Glomerular endothelial cell (primary cell): ENCODE results near the gene VSTM2B. TPM values are rescaled to one million over a fixed set of nuclear protein-coding genes. Genes with fewer than 3 reads are reported as not detected.
"Not testable (repeated sequence)": the region's sequence is repeated elsewhere in the genome, so short reads cannot be mapped to it uniquely, and the experiment has no call there.

ENCODE experiments used
- DNase-seq: peaks from one replicate; pipeline ENCODE4 v3.0.0-alpha.2; 2011; ENCODE audit warnings: low read depth, low spot score; ENCODE audit errors: extremely low read depth
- total RNA-seq: library from RNA; depleted of rRNA; stranded (reverse); fragments of >200 nt; gene quantifications from 2 replicates; pipeline ENCODE4 v1.2.3, GENCODE V29; 2015

VSTM2B gene
- total RNA-seq, 1 donor from 2014 or later = not detected

DNA sequence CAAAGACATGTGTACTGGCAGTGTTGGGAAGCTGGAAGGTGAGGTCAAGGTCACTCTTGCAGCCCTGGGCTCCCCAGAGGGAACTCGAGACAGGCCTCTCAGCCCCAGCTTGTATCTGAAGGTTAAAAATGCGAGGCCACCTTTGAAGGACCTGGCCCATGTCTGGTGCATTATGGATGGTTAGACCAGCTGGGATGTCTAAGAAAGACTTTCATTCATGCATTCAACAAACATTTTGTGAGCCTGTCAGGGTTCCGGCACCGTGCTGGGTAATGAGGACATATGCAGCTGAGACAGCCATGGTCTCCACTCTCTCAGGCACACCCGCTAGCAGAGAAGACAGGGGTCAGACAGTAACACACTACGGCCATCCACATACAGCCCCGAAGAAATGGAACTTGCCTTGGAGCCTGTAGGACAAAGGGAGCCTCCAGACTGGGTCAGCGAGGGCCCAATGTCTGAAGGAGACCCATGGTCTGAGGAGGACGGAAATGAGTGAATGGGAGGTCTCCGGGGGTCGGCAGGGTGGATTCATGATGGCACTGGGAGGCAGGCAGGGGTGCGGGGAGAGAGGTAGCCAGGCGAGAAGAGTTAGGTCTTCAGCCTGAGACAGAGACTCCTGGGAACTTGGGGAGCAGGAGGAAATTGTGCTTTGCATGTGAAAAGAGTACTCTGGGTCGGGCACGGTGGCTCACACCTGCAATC lies 19.0 kb downstream of the VSTM2B start:
- no peak for DNase-seq

DNA sequence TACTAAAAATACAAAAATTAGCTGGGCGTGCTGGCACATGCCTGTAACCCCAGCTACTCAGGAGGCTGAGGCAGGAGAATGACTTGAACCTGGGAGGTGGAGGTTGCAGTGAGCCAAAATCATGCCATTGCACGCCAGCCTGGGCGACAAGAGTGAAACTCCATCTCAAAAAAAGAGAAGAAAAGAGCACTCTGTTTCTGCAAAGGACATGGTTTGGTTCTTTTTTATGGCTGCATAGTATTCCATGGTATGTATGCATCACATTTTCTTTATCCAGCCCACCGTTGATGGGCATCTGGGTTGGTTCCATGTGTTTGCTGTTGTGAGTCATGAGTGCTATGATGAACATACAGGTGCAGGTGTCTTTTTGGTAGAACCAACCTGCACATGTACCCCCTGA lies 19.7 kb downstream of the VSTM2B start:
- DNase-seq = not testable (repeated sequence)

DNA sequence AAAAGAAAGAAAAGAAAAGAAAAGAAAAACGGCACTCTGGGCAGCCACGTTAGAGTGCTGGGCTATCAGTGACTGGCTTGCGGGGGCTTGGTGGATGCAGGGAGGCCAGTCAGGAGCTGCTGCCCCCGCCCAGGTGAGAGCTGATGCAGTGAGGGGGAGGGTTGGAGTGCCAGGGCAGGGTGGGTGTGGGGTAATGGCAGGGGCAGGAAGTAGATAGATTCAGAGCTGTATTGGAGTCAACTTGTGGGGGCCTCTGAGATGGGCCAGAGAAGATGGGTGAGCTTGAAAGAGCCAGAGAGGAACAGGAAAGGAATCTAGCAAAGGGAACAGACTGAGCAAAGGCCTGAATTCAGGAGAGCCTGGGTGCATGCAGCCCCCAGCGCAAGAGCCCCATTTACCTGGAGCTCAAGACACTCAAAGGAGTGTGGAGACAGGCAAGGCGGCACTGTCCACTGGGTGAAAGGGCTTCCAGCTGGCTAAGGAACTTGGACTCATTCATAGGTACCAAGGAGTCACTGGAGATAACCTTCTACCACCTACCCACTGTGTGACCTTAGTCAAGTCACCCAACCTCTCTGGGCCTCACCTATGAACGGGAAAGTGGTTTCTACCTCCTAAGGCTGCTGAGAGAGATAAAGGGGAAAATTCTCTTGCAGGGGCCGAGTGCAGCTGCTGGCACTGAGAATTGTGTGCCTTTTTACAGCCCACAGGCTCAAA lies 20.2 kb downstream of the VSTM2B start:
- no peak for DNase-seq

DNA sequence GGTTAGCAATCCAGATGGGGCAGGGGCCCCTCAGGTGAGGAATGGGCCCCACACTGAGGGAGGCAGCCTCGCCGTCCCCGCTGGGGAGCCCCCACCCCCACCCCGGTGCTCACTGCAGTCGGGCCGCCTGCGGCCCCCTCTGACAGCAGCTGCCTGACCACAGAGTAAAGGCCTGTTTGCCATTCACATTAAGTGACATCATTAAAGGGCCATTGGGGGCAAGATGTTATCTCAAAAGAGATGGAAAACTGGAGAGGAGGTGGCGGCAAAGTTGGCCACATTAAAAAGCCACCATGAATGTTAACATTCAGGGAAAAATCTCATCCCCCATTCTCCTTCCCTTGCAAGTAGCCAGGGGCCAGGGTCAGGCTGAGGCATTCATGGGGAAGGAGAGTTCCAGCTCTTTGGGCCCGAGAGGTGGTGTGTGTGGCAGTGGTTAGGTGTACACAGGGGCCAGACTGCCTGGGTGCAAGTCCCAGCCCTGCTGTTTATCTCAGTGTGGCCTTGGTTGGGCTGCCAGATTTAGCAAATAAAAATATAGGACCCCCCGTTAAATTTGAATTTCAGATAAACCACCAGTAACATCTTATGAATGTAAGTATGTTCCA lies 20.9 kb downstream of the VSTM2B start:
- no peak for DNase-seq

DNA sequence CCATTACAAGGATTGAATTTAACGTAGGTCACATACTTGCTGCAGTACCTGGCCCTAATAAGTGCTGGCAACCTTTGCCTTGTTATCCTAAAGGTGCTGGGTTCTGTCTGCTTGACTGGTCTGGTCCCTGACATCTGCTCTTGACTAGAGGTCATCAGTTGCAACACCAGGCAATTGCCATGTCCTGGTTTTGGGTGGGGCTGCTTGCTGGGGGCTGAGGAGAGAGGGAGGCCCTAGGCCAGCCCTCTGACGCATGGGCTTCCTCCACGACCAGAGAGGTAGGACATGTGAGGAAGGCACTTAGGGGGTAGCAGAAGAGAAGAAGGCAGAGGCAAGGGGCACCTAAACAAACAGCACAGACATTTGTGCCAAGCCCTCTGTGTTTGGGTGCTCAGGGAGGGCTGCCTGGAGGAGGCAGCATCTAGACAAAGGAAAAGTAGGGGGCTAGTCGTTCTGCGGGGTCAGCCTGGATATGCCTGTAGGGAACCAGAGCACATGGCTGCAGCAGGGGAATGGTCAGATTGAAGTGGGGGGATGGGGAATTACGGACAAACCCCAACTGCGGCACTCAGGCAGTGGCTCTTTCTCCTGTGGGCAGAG lies 21.7 kb downstream of the VSTM2B start:
- no peak for DNase-seq

DNA sequence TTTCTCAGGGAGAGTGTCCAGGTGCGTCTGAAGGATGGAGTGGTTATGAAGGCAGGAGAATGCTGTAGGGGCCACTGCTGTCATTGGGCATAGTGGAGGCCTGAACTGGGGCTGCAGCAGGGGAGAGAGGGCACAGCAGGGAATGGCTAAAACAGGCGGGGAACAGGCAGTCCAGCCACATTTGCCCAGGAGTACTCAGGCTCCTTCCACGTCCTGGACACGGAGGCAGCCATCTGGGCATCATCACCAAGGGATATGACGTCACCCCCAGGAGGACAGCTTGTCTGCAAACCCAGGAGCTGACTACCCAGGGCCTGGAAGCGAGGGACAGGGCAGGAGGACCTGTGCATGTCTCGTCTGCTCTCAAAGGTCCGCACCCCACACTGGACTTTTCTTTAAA lies 22.2 kb downstream of the VSTM2B start:
- DNase-seq = no peak

DNA sequence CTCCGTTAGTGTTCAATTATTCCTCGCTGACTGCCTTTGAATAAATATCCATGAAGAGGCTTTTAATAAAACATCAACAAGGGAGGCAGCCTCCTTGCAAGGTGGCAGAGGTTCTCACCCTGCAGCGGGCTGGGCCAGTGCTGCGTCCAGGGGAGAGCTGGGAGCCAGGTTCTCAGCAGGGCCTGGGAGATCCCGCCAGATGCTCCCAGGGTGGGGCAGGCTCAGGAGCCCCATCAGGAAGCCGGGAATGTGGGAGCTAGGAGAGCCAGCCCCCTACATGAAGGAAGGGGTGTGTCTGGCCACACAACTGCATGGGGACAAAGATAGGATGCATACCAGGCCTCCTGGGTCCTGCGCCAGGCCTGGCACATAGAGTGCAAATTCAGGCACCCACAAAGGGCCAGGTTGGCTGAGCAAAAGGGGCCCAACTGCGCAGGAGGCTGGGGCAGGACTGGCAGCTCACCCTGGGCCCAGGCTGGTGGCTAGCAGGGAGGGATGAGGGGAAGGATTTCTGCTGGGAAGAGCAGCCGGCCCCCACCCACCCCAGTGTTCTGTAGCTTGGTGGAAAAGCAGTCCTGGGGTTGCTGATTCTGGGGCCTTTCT lies 22.8 kb downstream of the VSTM2B start:
- no peak for DNase-seq

DNA sequence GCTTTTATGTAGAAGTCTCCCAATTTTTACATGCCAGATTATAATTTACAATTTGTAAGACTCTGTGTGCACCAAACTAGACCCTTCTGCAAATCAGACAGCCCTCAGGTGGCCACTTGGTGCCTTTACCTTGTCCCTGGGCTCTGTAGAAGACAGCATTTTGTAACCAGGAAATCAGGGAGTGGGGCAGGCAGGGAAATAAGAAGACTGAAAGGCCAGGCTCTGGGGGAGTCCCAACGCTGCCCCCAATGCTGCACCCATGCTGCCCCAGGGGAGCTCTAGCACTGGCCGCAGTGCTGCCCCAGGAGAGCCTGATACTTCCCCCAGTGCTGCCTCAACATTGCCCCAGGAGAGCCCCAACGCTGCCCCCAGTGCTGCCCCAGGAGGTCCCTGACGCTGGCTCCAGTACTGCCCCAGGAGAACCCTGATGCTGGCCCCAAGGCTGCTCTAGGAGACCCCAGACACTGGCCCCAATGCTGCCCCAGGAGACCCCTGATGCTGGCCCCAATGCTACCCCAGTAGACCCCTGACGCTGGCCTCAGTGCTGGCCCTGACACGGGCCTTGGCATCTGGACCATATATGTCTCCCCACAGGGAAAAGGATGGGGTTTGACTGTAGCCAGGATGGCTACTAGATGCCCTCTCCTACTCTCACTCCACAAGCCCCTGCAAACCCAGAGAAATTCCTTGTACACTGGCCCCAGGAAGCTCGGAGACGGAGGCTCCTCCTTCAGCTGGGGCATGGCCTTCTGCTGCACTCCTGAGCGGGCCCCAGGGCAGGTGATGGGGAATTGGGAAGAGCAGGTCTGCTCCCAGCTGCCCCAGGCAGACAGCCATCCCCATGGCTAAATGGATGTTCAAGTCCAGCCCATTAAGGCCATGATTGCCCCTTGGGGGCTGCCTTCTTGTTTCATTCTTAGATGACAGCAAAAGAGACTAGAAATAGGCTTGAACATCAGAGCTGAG lies 23.6 kb downstream of the VSTM2B start:
- no peak for DNase-seq

DNA sequence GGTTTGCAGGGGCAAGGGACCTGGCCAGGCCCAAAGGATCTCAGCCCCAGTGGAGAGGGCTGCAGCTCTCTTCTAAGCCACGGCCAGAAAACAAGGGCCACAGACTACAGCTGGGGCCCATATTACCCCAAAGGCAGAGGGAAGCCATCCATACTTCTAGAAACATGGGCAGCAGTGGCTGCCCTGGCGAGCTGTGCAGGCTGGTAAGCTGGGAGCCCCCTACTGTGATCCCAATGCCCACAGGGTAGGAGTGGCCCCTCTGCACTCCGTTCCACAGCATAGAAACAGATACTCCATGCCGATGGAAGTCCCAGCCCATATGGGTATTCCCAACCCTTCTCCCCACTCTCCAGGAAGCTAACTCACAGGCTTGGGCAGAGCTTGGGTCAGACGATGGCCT lies 25.1 kb downstream of the VSTM2B start:
- no peak for DNase-seq

DNA sequence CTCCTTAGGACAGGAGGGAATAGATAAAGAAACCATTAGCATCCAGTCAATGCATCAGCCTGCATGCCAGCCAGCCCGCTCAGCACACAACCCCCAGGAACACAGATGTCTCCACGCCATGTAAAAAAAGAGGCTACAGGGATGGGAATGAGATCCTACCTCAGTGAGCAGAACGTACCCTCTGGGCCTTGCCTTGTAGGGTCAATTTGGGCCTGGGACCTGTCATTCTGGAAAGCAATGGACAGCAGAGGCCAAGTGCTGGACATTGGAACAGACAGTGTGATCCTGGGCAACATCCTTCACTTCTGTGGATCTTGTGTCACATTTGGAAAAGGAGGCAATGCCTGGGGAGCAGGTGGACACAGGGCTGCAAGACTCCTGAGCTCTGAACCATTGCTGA lies 26.0 kb downstream of the VSTM2B start:
- no peak for DNase-seq

DNA sequence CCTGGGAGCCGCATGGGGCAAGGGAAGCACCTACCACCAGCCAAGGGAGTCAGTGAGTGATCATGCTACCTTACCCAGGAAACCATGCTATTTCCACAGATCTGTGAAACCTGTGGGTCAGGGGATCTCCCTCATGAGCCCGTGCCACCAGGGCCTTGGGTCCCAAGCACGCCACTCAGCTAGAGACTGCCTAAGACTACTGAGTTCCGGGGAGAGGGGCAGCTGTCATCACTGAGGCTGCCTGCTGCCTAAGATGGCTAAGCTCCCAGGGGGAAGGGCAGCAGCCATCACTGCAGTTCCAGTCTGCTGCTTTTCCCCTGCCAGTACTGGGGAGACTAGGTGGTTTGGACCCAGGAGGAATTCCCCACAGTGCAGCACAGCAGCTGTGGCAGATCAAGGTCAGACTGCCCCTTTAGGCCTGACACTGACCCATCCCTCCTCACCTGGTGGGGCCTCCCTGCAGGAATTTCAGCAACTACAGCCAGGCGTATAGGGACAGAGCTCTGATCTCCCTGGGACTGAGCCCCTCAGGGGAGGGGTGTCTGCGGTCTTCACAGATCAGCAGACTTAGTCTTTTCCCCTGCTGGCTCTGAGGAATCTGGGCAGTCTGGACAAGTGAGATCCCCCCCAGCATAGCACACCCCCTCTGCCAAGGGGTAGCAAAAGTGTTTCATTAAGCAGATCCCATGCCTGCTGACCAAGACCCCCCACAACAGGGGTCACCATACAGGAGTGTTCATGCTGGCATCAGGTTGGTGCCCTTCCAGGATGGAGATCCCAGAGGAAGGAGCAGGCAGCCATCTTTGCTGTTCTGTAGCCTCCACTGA lies 26.9 kb downstream of the VSTM2B start:
- no peak for DNase-seq

DNA sequence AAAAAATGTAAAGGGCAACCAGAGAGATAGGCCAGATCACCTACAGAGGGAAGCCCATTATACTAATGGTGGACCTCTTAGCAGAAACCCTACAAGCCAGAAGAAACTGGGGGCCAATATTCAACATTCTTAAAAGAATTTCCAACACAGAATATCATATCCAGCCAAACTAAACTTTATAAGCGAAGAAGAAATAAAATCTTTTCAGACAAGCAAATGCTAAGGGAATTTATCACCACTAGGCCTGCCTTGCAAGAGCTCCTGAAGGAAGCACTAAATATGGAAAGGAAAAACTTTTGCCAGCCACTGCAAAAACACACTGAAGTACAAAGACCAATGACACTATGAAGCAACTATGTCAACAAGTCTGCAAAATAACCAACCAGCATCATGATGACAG lies 28.4 kb downstream of the VSTM2B start:
- no peak for DNase-seq

DNA sequence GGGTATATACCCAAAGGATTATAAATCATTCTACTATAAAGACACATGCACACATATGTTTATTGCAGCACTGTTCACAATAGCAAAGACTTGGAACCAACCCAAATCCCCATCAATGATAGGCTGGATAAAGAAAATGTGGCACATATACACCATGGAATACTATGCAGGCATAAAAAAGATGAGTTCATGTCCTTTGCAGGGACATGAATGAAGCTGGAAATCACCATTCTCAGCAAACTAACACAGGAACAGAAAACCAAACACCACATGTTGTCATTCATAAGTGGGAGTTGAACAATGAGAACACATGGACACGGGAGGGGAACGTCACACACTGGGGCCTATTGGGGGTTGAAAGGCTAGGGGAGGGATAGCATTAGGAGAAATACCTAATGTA lies 33.3 kb downstream of the VSTM2B start:
- DNase-seq = not testable (repeated sequence)

DNA sequence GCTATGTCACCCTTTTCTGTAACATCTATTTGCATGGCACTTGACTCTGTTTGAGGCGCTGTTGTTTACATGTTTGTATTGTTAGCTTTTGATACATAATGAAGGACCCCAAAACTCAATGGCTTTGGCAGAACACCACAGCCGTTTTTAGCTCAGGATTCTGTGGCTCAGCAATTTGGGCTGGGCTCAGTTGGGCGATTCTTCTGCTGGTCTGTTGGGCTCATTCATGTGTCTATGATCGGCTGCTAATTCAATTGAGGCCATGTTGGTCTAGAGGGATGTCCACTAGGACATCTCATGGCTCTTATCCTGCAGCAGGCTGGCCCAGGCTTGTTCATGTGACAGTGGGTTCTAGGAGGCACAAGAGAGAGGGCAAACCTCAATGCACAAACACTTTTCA lies 33.9 kb downstream of the VSTM2B start:
- no peak for DNase-seq

DNA sequence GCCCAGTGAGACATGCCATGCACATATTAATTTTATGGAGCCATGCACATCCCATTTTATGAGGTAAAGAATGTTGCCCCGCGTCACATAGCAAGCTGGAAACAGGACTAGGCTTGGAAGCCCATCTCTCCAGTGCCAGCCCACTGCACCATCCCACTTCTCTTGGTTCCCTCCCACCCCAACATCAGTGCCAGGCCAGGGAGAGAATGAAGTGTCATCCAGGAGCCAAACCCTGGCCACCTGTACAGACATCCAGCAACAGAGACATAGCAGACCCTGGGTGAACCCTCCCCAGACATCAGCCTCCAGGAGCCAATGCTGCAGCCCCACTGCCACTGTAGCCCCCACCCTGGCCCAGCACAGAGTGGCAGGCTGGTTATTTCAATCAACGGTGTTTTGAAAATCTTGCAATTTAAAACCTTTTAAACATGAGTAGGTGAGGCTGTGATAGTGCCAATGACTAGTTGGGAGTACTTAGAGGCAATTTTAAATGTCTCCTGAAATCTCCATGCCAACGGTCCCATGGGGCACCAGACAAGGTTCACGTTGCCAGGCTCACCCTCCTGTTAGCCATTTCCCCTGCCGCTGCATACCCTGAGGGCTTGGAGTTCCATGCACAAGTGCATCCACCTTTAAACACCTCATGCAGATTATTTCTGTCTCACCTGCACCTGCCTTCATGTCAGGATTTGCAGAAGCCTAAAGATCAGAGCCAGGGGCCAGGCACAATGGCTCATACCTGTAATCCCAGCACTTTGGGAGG lies 34.7 kb downstream of the VSTM2B start:
- no peak for DNase-seq

DNA sequence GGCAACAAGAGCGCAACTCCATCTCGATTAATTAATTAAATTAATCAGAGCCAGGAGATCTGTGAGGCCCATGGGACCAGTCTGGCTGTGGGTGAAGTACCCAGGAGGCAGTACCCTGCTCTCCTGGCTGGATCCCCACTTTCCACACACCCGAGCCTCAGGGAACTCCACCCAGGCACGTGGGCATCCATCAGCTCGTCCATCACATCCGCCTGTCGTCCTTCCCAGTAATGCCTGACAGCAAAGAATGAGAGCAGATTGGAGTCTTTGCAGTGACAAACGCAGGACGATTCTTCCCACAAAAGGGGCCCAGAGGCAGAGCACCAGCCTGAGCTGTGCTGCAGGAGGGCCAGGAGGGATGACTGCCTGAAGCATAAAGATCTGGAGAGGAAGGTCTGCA lies 35.8 kb downstream of the VSTM2B start:
- DNase-seq = no peak

DNA sequence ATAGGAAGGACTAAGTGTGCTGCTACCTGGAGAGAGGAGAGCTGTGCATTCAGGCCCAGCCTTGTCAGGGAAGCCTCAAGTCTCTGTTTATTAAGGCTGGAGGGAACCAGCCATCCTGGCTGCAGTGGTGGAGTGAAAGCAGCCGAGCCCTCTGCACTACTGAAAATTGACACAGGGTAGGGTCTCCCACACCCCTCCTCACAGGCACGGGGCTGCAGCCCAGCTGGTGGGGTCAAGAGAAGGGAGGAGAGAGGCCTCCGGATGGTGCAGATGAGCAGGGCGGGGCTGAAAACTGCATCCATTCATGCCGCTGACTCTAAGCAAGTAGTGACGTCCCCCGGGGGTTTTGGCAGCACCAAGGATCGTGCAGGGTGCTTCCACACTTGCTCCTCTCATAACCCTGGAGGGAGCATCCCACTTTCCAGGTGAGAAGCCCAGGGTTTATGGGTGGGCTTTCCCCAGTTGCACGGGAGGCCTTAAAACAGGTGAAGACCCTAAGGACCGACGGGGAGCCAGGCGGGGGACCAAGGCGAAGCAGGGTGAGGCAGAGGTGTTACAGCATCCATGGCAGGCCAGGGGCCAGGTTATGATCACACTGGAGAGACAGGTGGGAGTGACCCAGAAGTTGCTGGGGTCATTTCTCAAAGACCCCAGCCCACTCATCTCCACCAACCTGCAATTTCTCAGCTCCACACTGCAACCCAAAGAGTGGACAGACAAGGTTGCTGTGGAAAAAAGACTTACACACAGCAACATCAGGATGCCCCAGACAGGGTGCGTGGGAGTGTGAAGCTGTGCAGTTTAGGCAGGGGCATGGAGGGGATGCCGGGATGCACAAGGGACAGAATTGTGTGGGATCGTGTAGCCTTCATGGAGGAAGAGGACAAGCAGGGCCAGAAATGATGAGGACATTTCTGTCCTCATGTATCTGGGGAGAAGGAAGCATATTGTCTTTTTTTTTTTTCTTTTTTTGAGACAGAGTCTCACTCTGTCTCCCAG lies 36.8 kb downstream of the VSTM2B start:
- no peak for DNase-seq
